ENCODE results near the gene TMEM101.
"Not testable (repeated sequence)": the region's sequence is repeated elsewhere in the genome, so short reads cannot be mapped to it uniquely, and the experiment has no call there.

Gene TMEM101

GRCh38 chr17:43998552-43998951 lies 16.2 kb downstream of the TMEM101 start:
- Histone ChIP-seq H3K9me2 (replicated peaks; ENCODE audit: low read depth, low read length) (no peaks in the 10 kb centered on the region), H3K4me1 (ENCODE audit: insufficient read depth, low read length, poor library complexity, severe bottlenecking) (no peaks in the 10 kb centered on the region), H3K79me2 (ENCODE audit: insufficient read depth, low read length) (no peaks in the 10 kb centered on the region), H3K27me3 (ENCODE audit: insufficient read depth, low read length, poor library complexity, severe bottlenecking) (no peaks in the 10 kb centered on the region), H3F3A (ENCODE audit: low read depth) (no peaks in the 10 kb centered on the region), H3K4me2 (ENCODE audit: low read depth, low read length, poor library complexity, severe bottlenecking) (no peak overlapping the region), H3K9me3 (ENCODE audit: insufficient read depth, low read depth, low read length) (no peaks in the 10 kb centered on the region), H3K36me3 (ENCODE audit: insufficient read depth, low read length) (no peaks in the 10 kb centered on the region), H3K9ac (ENCODE audit: low read depth, low read length, poor library complexity, severe bottlenecking) (no peak overlapping the region), H4K20me1 (ENCODE audit: insufficient read depth, low read length, poor library complexity, severe bottlenecking) (no peaks in the 10 kb centered on the region), H2AFZ (ENCODE audit: low read length) (no peak overlapping the region), H3K4me3 (ENCODE audit: low read length, poor library complexity, severe bottlenecking) (no peak overlapping the region)
- TF ChIP-seq EZH2phosphoT487 (IDR thresholded peaks at IDR 0.05; ENCODE audit: borderline replicate concordance) = no peak
- no peak for TF ChIP-seq CTCF (conservative IDR thresholded peaks at IDR 0.05; ENCODE audit: low read length)

GRCh38 chr17:43997180-43997579 lies 17.6 kb downstream of the TMEM101 start:
- H3F3A ChIP-seq (ENCODE audit: low read depth); H3K9me3 ChIP-seq (ENCODE audit: insufficient read depth, low read depth, low read length); H3K27me3 ChIP-seq (ENCODE audit: insufficient read depth, low read length, poor library complexity, severe bottlenecking); H3K4me1 ChIP-seq (ENCODE audit: insufficient read depth, low read length, poor library complexity, severe bottlenecking); H2AFZ ChIP-seq (ENCODE audit: low read length); H3K9ac ChIP-seq (ENCODE audit: low read depth, low read length, poor library complexity, severe bottlenecking); H3K79me2 ChIP-seq (ENCODE audit: insufficient read depth, low read length); H3K4me3 ChIP-seq (ENCODE audit: low read length, poor library complexity, severe bottlenecking); H3K4me2 ChIP-seq (ENCODE audit: low read depth, low read length, poor library complexity, severe bottlenecking); H4K20me1 ChIP-seq (ENCODE audit: insufficient read depth, low read length, poor library complexity, severe bottlenecking); H3K9me2 ChIP-seq (replicated peaks; ENCODE audit: low read depth, low read length); H3K36me3 ChIP-seq (ENCODE audit: insufficient read depth, low read length): not testable (repeated sequence)

- no peaks in the 10 kb centered on the region for H3K9me2 ChIP-seq (replicated peaks; ENCODE audit: low read depth, low read length)
- H3K4me3 ChIP-seq (ENCODE audit: low read length, poor library complexity, severe bottlenecking) = no peak overlapping the region
- no peaks in the 10 kb centered on the region for H4K20me1 ChIP-seq (ENCODE audit: insufficient read depth, low read length, poor library complexity, severe bottlenecking)
- peak overlapping the region; percentile 62 for H2AFZ ChIP-seq (ENCODE audit: low read length)
- no peaks in the 10 kb centered on the region for H3K4me1 ChIP-seq (ENCODE audit: insufficient read depth, low read length, poor library complexity, severe bottlenecking)
- H3K27me3 ChIP-seq (ENCODE audit: insufficient read depth, low read length, poor library complexity, severe bottlenecking) = no peaks in the 10 kb centered on the region
- TF ChIP-seq EZH2phosphoT487 (IDR thresholded peaks at IDR 0.05; ENCODE audit: borderline replicate concordance) = no peak
- no peak for TF ChIP-seq CTCF (conservative IDR thresholded peaks at IDR 0.05; ENCODE audit: low read length)
- H3K79me2 ChIP-seq (ENCODE audit: insufficient read depth, low read length) = no peaks in the 10 kb centered on the region
- no peaks in the 10 kb centered on the region for H3K36me3 ChIP-seq (ENCODE audit: insufficient read depth, low read length)
- no peaks in the 10 kb centered on the region for H3F3A ChIP-seq (ENCODE audit: low read depth)
- no peak overlapping the region for H3K9ac ChIP-seq (ENCODE audit: low read depth, low read length, poor library complexity, severe bottlenecking)
- H3K4me2 ChIP-seq (ENCODE audit: low read depth, low read length, poor library complexity, severe bottlenecking) = no peak overlapping the region
- H3K9me3 ChIP-seq (ENCODE audit: insufficient read depth, low read depth, low read length) = no peaks in the 10 kb centered on the region
These were observed 19.7 kb downstream of the TMEM101 start for GRCh38 chr17:43995150-43995471.

GRCh38 chr17:43994272-43995149 lies 20.3 kb downstream of the TMEM101 start:
- peak overlapping the region; percentile 44 for H3K4me2 ChIP-seq (ENCODE audit: low read depth, low read length, poor library complexity, severe bottlenecking)
- TF ChIP-seq CTCF (conservative IDR thresholded peaks at IDR 0.05; ENCODE audit: low read length) (peak; percentile 91), EZH2phosphoT487 (IDR thresholded peaks at IDR 0.05; ENCODE audit: borderline replicate concordance) (no peak)
- H3K4me1 ChIP-seq (ENCODE audit: insufficient read depth, low read length, poor library complexity, severe bottlenecking) = no peaks in the 10 kb centered on the region
- no peaks in the 10 kb centered on the region for H3K79me2 ChIP-seq (ENCODE audit: insufficient read depth, low read length)
- H3K36me3 ChIP-seq (ENCODE audit: insufficient read depth, low read length) = no peaks in the 10 kb centered on the region
- H3K9ac ChIP-seq (ENCODE audit: low read depth, low read length, poor library complexity, severe bottlenecking) = no peak overlapping the region
- H3K9me3 ChIP-seq (ENCODE audit: insufficient read depth, low read depth, low read length) = no peaks in the 10 kb centered on the region
- H3K4me3 ChIP-seq (ENCODE audit: low read length, poor library complexity, severe bottlenecking) = no peak overlapping the region
- no peaks in the 10 kb centered on the region for H4K20me1 ChIP-seq (ENCODE audit: insufficient read depth, low read length, poor library complexity, severe bottlenecking)
- H3K9me2 ChIP-seq (replicated peaks; ENCODE audit: low read depth, low read length) = no peaks in the 10 kb centered on the region
- H2AFZ ChIP-seq (ENCODE audit: low read length) = peak overlapping the region; percentile 62
- H3K27me3 ChIP-seq (ENCODE audit: insufficient read depth, low read length, poor library complexity, severe bottlenecking) = no peaks in the 10 kb centered on the region
- no peaks in the 10 kb centered on the region for H3F3A ChIP-seq (ENCODE audit: low read depth)
